ENCODE measurements around the gene CXXC4.

The CXXC4 gene

GRCh38 chr4:104493081-104493831, 1.4 kb downstream of the CXXC4 start:
- peak overlapping the region; percentile 40; the same call in 1 of the 2 replicates for H3K27ac ChIP-seq (ENCODE audit: low read length)
- peak overlapping the region; percentile 56 for H3K4me2 ChIP-seq (ENCODE audit: low read length)
- H4K20me1 ChIP-seq (ENCODE audit: insufficient read depth, low read length): no peaks in the 10 kb centered on the region
- H3K9ac ChIP-seq (ENCODE audit: low read length): no peak overlapping the region
- no peaks in the 10 kb centered on the region for H3K27me3 ChIP-seq (ENCODE audit: low read depth, low read length)
- peak overlapping the region; percentile 82 for H3K4me3 ChIP-seq (ENCODE audit: low read length)
- no peaks in the 10 kb centered on the region for H3K36me3 ChIP-seq (replicated peaks; ENCODE audit: low read depth, low read length)
- peaks cover 6% of the 10 kb centered on the region for H3K79me2 ChIP-seq (ENCODE audit: low read length)
- TF ChIP-seq CTCF (IDR thresholded peaks at IDR 0.05; ENCODE audit: low read depth, low read length) (no peak), EZH2phosphoT487 (IDR thresholded peaks at IDR 0.05; ENCODE audit: low read depth) (no peak)
- peaks cover 31% of the 10 kb centered on the region for H3K4me1 ChIP-seq (ENCODE audit: low read length)
- no peak overlapping the region for H2AFZ ChIP-seq (ENCODE audit: low read depth, low read length)
- no peaks in the 10 kb centered on the region for H3K9me3 ChIP-seq (ENCODE audit: insufficient read depth, low read length)

- Histone ChIP-seq H4K20me1 (ENCODE audit: insufficient read depth, low read length) (no peaks in the 10 kb centered on the region), H3K9ac (ENCODE audit: low read length) (peak overlapping the region; percentile 89), H3K4me1 (ENCODE audit: low read length) (peaks cover 41% of the 10 kb centered on the region), H3K4me2 (ENCODE audit: low read length) (peak overlapping the region; percentile 74), H3K79me2 (ENCODE audit: low read length) (peaks cover 6% of the 10 kb centered on the region), H3K27ac (ENCODE audit: low read length) (peak overlapping the region; percentile 40), H2AFZ (ENCODE audit: low read depth, low read length) (no peak overlapping the region), H3K9me3 (ENCODE audit: insufficient read depth, low read length) (no peaks in the 10 kb centered on the region), H3K4me3 (ENCODE audit: low read length) (peak overlapping the region; percentile 85), H3K36me3 (replicated peaks; ENCODE audit: low read depth, low read length) (no peaks in the 10 kb centered on the region), H3K27me3 (ENCODE audit: low read depth, low read length) (no peaks in the 10 kb centered on the region)
- TF ChIP-seq CTCF (IDR thresholded peaks at IDR 0.05; ENCODE audit: low read depth, low read length) (no peak), EZH2phosphoT487 (IDR thresholded peaks at IDR 0.05; ENCODE audit: low read depth) (no peak)
Measured at GRCh38 chr4:104492183-104492771, 2.4 kb downstream of the CXXC4 start.

- H2AFZ ChIP-seq (ENCODE audit: low read depth, low read length): peak overlapping the region; percentile 65; the same call in 1 of the 2 replicates
- H3K4me1 ChIP-seq (ENCODE audit: low read length): peaks cover 48% of the 10 kb centered on the region
- peak overlapping the region; percentile 89 for H3K9ac ChIP-seq (ENCODE audit: low read length)
Measured at GRCh38 chr4:104491481-104492182, 3.1 kb downstream of the CXXC4 start.

More at GRCh38 chr4:104491481-104492182, 3.1 kb downstream of the CXXC4 start:
- H3K4me2 ChIP-seq (ENCODE audit: low read length): peak overlapping the region; percentile 74
- no peaks in the 10 kb centered on the region for H3K27me3 ChIP-seq (ENCODE audit: low read depth, low read length)
- H4K20me1 ChIP-seq (ENCODE audit: insufficient read depth, low read length): no peaks in the 10 kb centered on the region
- H3K4me3 ChIP-seq (ENCODE audit: low read length): peak overlapping the region; percentile 85
- H3K27ac ChIP-seq (ENCODE audit: low read length): peak overlapping the region; percentile 63
- H3K36me3 ChIP-seq (replicated peaks; ENCODE audit: low read depth, low read length): no peaks in the 10 kb centered on the region
- TF ChIP-seq CTCF (IDR thresholded peaks at IDR 0.05; ENCODE audit: low read depth, low read length) (no peak), EZH2phosphoT487 (IDR thresholded peaks at IDR 0.05; ENCODE audit: low read depth) (no peak)
- no peaks in the 10 kb centered on the region for H3K9me3 ChIP-seq (ENCODE audit: insufficient read depth, low read length)
- H3K79me2 ChIP-seq (ENCODE audit: low read length): peaks cover 6% of the 10 kb centered on the region
